GM19438 (cell line): Measurements from ENCODE around the gene GRXCR2.
"Not testable (repeated sequence)": the region's sequence is repeated elsewhere in the genome, so short reads cannot be mapped to it uniquely, and the experiment has no call there.

Source experiments
- ATAC-seq: cut with Tn5 transposase; IDR thresholded peaks from one replicate; pipeline ENCODE4 v1.9.1; 2021; ENCODE audit warnings: low read depth; ENCODE audit not compliant: unreplicated experiment

The GRXCR2 gene

GRCh38 chr5:145887976-145888574 lies 15.3 kb upstream of the GRXCR2 start:
- no peak for ATAC-seq

GRCh38 chr5:145887217-145887616 lies 14.4 kb upstream of the GRXCR2 start:
- ATAC-seq = no peak

DNA sequence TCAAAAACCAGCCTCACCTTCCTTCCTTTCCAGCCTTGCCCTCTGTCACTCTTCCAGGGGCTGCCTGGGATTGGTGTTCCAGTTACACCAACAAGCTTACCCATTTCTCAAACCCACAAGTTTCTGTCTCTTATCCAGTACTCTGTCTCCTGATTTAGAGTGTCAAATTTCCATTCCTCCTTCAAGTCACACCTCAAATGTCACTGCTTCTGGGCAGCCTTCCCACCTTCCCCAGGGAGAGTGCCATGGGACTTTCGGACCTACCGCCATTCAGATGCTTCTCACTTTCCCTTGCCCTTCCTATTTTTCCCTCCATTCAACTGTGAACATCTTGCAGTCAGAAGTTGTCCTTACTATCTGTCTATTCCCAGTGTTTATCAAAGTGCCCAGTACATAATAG lies 2.0 kb upstream of the GRXCR2 start:
- no peak for ATAC-seq

- ATAC-seq = no peak
Observed at GRCh38 chr5:145872486-145872885, 328 bp downstream of the GRXCR2 start.

- no peak for ATAC-seq
Observed at GRCh38 chr5:145869753-145870152, 3.1 kb downstream of the GRXCR2 start.

DNA sequence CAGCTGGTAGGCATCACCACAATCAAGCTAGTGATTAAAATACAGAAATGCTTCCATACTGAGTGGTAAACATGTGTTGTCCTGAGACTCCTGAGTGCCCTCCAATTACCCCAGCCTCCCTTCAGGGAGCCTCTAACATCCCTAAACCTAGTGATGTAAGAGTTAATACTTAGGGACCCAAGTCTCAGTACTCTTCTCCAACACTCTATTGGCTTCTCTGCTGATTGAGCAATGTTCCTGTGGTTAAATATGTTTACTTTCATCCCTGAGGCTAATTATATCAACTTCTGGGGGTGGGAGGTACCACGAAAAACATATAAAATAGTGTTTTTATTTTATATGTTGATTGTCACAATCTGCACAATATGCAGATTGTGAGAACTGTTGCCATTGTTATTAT lies 5.0 kb downstream of the GRXCR2 start:
- ATAC-seq = no peak

DNA sequence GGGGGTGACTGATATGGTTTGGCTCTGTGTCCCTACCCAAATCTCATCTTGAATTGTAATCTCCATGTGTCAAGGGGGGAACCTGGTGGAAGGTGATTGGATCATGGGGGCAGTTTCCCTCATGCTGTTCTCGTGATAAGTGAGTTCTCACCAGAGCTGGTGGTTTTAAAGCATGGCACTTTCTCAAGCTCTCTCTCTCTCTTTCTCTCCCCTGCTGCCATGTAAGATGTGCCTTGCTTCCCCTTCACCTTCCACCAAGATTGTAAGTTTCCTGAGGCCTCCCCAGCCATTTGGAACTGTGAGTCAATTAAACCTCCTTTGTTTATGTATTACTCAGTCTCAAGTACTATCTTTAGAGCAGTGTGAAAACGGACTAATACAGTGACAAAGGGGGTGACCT lies 8.4 kb downstream of the GRXCR2 start:
- ATAC-seq = not testable (repeated sequence)

GRCh38 chr5:145863003-145863402 lies 9.8 kb downstream of the GRXCR2 start:
- no peak for ATAC-seq

GRCh38 chr5:145859897-145860296 lies 12.9 kb downstream of the GRXCR2 start:
- no peak for ATAC-seq

DNA sequence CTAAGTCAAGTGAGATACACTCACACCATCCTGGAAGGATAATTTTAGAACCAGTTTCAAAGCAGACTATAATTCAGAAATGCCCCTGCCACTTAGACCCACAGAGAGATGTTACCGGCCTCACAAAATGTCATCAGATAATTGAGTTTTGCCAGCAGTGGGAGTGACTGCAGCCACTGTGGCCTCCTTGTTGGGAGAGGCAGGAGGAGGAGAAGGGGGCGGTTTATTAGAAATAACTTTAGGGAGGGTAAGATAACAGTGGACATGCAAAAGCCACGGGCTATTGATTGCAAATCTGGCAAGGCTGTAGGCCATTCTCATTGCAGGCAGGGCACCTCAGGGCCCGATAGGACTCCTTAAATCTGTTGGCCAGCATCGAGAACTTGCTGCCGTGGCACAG lies 13.4 kb downstream of the GRXCR2 start:
- ATAC-seq = no peak

DNA sequence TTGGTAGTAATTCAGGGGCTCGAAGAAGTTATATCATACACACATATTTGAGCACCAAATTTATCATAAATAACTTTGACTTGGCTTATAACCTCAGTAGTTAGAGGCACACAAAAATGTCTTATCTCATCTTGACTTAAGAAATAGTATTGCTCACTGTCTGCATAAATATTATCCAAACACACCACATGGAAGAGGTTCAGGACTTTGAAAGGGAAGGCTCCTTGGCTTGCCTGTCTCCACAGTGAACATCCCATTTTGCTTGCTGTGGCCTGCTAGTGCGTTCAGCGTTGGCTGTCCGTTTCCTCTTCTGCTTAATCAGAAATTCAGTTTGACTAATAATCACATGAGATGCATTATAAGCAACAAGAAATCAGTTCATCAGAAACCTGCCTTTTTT lies 13.9 kb downstream of the GRXCR2 start:
- no peak for ATAC-seq

DNA sequence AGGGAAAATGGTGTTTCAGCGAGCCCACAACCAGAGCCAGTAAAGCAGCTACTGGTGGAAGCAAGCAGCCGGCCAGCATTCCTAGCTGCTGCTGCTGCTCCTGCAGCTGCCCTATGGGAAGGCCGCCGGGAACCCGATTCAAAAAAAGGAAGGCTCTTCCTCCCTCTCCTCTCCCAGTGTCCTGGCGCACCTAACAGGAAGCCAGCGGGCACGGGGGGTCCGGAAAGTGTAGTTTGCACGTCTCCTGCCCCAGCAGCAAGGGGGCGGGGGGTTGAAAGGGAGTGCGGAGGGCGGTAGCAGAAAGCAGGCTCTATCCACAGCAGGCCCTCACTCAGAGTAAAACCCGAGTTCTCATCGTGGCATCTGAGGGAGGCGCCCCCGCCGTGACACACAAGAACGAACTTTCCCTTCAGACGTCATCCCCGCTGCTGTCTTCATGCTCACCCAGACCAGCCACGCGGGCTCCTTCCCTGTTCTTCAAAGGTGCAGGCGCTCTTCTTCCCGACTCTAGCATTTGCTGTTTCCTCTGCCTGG lies 16.5 kb downstream of the GRXCR2 start:
- peak; percentile 75 for ATAC-seq

GRCh38 chr5:145855763-145856267 lies 17.0 kb downstream of the GRXCR2 start:
- ATAC-seq = no peak

- ATAC-seq = no peak
Observed at GRCh38 chr5:145854651-145855258, 18.1 kb downstream of the GRXCR2 start.

DNA sequence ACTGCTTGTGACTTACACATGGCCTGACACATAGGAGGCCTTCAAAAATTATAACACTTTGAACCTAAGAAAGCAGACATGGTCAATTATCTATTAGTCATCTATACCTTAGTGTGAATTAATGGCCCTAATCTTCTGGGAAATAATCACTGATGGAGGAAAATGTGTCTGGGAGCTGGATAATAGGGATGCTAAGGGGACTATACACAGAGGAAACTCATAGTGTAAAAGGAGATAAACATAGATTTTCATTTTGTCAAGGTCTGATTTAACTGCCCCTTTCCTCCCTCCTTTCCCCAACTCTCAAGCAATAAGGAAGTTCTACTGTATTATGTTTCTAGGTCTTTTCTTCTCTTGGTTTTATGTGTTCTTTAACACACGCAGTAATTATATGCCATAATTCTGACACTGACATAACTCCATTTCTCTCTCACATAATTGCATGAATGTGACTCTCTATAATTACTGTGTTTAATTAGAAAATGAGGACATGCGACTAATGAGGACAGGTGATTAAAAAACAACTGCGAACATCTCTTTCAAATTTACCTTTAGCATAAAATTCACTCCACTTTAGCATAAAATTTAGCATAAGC lies 18.9 kb downstream of the GRXCR2 start:
- no peak for ATAC-seq

GRCh38 chr5:145852990-145853389 lies 19.8 kb downstream of the GRXCR2 start:
- ATAC-seq = no peak

DNA sequence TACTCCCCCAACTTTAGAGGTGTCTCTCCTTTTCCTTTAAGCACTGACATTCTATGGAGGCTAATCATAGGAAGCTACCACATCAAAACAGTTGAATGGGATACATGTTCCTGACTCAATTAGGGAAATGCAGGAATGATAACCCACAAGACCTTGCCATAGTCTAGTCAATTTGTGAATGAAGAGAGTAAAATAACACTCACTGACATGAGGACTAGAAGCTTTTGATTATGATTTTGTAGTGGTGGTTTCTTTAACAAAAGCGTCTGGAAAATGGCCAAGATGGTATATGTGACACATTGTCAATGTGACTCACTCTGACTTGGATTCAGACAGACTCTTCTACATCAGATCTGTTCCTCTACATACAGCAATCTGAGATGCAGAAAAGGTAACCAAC lies 24.0 kb downstream of the GRXCR2 start:
- ATAC-seq = no peak

GRCh38 chr5:145847499-145848497 lies 25.0 kb downstream of the GRXCR2 start:
- ATAC-seq = no peak

DNA sequence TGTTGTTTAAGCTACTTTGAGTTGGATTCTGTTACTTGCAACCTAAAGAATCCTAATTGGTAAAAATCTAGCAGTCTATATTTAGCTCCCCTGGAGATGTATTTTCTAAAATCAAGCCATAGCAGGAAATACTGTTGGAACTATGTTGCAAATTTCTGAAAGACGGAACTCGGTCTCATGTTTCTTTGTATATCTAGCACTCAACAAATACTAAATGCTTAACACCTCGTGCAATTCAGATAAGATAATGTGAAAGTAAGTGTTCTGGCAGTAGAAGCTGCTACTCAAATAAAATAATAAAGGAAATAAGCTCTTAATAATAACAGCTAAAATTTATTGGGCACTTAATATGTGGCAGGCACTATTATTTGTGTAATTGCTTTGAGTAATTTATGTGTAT lies 26.7 kb downstream of the GRXCR2 start:
- no peak for ATAC-seq

- no peak for ATAC-seq
Observed at GRCh38 chr5:145841299-145841698, 31.5 kb downstream of the GRXCR2 start.
